Stimulated activated CD8-positive, alpha-beta memory T cell treated with anti-CD3 and anti-CD28 coated beads, Interleukin-15, amount 100 ng/mL, for 48 hours (primary cell): ENCODE measurements around the gene ERG.

Source experiments
- DNase-seq, 2 donors: peaks; one replicate each; pipeline ENCODE4 v3.0.0-alpha.2; 2020; ENCODE audit warnings: low read depth in 2 of 2

ERG gene

GRCh38 chr21:38358666-38359065 lies 139.6 kb downstream of the ERG start:
- no peak for DNase-seq

DNA sequence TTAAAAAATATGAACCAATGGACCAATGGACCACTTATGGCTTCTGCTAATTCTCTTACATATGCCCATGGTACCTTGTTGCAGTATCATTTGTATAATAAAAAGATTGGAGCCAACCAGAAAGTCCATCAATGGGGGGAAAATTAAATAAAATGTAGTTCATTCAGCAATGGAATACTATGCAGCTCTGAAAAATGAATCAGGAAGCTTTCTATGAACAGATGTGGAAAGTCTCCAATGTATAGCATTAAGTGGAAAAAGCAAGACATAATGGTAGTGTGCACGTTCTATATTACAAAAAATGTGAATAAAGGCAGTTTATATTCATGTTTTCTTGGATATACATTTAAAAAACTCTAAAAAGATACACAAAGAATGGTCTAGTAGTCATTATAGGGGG lies 140.2 kb downstream of the ERG start:
- no peak for DNase-seq

DNA sequence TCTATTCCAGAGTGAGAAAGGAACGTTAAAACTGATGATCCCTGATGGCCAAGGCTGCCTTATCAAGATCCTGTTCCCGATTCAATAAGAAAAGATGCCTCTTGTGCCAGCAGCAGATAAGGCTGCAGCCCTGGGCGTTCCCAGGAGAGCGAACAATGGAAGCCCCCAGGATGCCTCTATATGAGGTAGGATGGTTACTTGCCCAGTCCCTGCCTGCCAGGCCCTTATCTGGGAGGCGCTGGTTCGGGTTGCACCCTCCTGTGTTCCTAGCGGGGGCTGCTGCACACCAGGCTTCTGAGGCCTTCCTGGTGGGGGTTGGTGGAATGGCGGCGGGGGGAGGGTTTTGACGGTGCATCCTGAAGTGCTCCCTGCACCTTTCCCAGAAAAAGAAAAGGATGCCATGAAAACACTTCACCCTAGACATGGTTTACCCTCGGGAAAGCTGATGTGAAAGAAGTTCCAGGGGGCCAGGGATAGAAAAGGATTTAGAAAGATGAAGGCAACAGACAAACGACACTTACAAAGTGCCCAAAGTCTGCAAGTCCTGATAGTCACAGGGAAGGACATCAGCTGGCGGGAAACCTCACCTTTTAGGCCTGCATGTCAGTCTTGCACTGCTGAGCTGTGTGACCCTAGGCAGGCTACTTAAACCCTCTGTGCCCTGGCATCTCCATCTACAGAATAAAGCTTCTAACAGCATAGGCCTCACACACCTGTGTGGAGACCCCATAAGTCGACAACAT lies 141.2 kb downstream of the ERG start:
- no peak for DNase-seq

DNA sequence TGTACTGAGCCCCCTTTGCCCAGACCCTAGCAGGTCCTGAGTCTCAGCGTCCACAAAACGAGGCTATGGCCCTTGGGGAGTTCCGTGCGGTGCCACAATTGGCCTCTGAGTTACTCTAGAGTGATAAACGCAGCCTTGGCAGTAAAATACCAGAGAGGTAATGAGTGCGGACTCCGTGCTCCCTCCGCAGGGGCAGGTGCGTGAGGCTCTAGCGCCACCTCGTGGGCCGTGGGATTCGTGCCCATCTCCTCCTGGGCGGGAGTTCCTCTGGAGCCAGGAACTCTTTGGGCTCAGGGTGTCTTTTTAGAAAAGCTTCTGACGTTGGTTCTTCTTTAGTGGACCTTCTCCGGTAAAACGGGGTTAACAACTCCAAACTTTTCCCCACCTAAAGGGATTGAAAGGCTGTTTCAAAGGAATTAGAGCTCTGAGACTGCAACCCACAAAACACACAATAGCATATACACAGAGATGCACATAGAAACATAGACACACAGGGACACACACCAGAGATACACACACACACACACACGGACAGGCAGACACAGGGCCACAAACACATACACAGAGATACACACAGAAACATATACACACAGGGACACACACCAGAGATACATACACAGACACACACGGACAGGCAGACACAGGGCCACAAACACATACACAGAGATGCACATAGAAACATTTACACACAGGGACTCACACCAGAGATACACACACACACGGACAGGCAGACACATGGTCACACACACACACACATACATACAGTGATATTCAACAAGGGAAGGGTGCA lies 142.1 kb downstream of the ERG start:
- DNase-seq: peak; percentile 44 to 52

DNA sequence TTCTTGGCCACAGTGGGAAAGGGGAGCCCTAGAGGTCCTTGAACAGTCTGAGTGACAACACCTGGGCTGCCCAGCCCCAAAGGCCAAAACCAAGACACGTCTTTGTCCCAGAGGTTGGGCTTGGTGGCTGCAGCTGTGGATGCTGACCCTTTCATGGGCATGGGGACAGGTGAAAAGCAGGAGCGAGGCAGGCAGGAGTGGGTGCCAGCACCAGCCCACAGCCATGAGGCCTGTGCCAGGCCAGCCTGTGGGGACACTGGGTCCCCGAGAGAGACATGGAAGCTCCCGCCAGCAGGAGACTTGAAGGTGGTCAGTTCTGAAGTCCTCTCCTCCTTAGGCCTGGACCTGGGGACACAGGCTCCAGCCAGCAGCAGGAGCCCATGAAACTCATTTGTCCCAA lies 142.9 kb downstream of the ERG start:
- DNase-seq: no peak

DNA sequence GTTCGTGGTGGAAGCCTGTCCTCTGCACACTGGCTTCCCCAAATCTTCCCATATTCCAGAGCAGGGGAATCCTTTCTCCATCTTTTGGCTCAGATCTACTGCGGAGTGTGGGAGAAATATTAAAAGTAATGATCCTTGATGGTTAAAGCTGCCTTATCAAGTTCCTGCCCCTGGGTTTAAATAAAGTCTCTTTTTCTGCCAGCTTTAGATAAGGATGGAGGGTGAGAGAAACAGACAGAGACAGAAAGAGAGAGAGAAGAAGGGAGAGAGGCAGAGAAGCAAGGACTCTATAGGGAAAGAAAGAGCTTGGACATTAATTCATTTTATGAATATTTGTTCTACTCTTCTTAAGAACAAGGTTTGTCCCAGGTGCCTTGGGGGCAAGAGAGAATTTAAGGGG lies 143.5 kb downstream of the ERG start:
- no peak for DNase-seq

DNA sequence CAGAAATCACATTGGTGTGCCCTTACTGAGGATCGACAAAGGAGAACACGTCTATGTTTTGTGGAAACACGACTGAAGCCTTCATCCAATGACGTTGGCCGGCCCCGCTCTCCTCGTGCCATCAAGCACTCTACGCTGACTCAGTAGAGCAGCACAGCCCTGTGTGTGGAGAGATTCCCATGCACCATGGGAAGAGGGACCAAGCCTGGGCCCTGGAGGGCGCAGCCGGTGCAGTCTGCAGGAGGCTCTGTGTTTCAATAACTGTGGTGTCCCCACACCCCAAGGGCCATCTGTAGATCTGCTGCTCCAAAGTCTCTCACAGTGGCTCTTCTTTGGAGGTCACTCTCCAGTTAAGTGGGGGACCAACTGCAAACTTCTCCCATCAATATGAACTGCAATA lies 144.0 kb downstream of the ERG start:
- DNase-seq: no peak

GRCh38 chr21:38352536-38353219 lies 145.6 kb downstream of the ERG start:
- no peak for DNase-seq

- DNase-seq: no peak
Observed at GRCh38 chr21:38351961-38352521, 146.2 kb downstream of the ERG start.

- no peak for DNase-seq
Observed at GRCh38 chr21:38351176-38351959, 146.9 kb downstream of the ERG start.

GRCh38 chr21:38350684-38351083 lies 147.6 kb downstream of the ERG start:
- no peak for DNase-seq

DNA sequence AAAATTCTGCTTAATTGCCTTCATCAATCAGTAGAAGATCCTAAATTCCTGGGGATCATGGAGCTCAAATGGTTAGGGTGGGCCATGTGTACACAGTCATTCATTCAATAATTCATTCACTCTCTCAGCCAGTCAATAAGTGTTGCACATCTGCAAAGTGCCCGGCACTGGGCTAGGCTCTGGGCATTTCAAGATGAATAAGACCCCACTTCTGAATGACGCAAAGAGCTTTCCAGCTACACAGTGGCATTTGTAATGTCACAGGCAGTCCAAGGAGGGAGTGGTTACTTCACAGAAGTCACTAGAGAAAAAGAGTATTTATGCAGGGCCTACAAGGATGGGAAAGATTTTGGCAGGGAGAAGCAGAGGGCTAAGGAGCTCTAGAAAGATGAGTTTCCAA lies 148.3 kb downstream of the ERG start:
- DNase-seq: no peak

DNA sequence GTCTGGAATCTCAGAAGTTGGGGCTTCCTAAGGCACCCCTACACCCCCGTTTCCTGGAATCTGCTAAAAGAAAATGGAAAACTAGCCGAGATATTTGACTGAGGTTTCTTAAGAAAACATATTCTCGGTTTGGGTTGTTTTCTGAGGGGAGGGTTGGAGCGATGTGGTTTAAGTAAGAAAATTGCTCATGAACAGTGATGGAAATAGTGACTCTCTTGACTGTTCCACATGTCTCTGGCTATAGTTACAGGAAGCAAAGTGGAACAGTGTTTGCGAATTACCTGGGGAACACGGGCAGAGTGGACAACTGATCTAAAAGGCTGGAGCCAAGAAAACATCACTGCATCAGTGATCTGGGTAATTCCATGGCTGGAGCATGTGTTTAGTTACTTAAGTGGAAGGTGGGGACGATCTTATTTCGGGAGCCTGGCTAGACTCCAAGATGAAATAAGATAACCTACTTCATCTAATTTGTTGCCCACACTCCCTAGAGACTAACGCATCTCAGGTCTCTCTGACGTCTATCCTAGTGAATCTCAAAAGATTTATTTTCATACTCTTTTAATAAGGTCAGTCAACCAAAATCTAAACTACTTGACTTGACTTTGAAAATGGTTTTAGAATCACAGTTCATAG lies 149.0 kb downstream of the ERG start:
- DNase-seq: no peak

GRCh38 chr21:38346286-38346685 lies 152.0 kb downstream of the ERG start:
- no peak for DNase-seq

DNA sequence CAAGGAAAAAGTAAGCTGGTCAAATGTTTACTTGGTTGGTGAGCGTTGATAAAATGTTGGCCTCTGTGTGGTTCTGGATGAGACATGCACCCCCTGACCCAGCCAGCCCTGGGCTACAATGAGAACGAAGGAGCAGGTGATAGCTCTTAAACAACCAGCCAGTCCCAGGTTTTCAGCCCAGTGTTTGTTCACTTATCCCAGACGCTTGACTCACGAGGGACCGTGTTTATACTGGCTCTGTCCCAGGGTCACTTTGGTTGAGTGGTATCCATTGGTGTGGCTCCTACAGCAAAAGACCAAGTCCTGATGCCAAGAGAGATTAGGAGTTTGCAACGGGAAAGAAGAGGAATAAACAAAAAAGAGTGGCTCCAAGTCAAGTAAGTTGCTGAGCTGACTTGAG lies 154.6 kb downstream of the ERG start:
- no peak for DNase-seq

- DNase-seq: no peak
Observed at GRCh38 chr21:38342739-38343138, 155.5 kb downstream of the ERG start.

GRCh38 chr21:38341546-38342012 lies 156.7 kb downstream of the ERG start:
- DNase-seq: no peak

DNA sequence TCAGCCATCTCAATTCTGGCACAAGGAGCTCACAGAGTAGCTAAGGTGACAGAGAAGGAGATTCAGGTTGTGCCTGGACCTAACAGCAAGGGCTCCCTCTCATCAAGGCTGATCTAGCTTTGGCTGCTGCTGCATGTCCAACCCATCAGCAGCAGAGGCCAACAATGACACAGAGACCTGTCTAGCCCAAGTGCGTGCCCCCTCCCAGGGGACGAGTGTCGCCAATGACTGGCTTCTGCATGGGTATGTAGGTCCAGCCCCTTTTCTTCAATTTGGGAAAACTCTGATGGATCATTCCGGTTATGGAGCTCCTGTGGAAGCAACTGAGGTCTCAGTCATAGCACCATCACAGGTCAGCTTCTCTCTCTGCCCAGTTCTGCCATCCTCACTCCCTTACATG lies 158.1 kb downstream of the ERG start:
- DNase-seq: no peak

DNA sequence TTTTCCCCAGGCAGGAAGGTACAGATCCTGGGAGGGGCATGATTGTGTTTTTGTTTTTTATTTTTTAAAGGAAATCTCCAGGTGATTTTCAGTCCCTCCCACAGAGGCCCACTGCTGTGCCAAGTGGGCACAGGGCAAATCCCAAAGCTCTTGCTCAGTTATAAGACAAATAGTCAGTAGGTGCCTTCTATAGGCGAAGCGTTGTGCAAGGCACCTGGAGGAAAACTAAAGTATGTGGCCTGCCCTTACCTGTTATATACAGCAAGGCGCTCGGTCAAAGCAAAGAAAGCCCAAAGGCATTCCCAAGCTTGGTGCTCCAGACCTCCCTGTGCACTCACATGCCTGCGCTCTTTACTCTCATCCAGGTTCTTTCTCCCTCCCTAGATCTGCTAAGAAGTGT lies 160.5 kb downstream of the ERG start:
- DNase-seq: no peak

DNA sequence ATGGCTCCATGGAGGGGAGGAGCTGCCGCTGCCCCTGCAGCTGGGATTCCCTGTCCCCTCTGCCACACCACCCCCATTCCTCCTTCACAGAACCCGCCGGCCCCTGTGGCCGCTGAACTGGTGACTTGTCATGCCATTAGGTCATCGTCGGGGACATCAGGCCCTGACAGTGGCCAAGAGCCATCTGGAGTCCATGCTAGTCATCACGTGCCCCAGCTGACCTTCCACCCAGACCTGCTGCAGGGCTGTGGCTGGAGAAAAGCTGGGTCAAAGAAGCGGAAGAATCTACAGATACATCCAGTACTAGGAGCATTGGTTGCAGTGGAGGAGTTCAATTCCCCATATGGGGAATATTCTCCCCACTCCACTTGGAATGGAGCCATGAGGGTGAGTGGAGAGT lies 163.4 kb downstream of the ERG start:
- DNase-seq: no peak
